OCI-LY1 (cell line): ENCODE data around the gene ANKS3.

Experiments used
- H2AFZ ChIP-seq: fragments of 200-600 bp; sonication (generic), shearing (Covaris generic); 2 replicates; pipeline ENCODE4 v1.6.0; 2014; ENCODE audit warnings: antibody characterized with exemption, mild to moderate bottlenecking, low read length
- H3F3A ChIP-seq: fragments of 200-600 bp; sonication (generic), shearing (Covaris generic); 2 replicates; pipeline ENCODE4 v1.6.0; 2014; ENCODE audit warnings: mild to moderate bottlenecking, antibody characterized with exemption, low read length, moderate library complexity; ENCODE audit not compliant: insufficient read depth
- H3K27ac ChIP-seq: fragments of 200-600 bp; sonication (generic); 2 replicates; pipeline ENCODE4 v1.5.1; 2014; ENCODE audit warnings: low read length, mixed run types, mild to moderate bottlenecking, low read depth; ENCODE audit not compliant: poor library complexity, severe bottlenecking
- H3K27me3 ChIP-seq: fragments of 200-600 bp; sonication (generic); 2 replicates; pipeline ENCODE4 v1.6.0; 2014; ENCODE audit warnings: antibody characterized with exemption, mild to moderate bottlenecking, low read length, moderate library complexity; ENCODE audit not compliant: insufficient read depth
- H3K36me3 ChIP-seq: fragments of 200-600 bp; sonication (generic); 2 replicates; pipeline ENCODE4 v1.6.1; 2014; ENCODE audit warnings: mild to moderate bottlenecking, antibody characterized with exemption, low read length, moderate library complexity, mixed read lengths; ENCODE audit not compliant: insufficient read depth
- H3K4me1 ChIP-seq: fragments of 200-600 bp; sonication (generic); 2 replicates; pipeline ENCODE4 v1.5.1; 2014; ENCODE audit warnings: mild to moderate bottlenecking, low read length, moderate library complexity; ENCODE audit not compliant: insufficient read depth, severe bottlenecking
- H3K4me2 ChIP-seq: fragments of 200-600 bp; sonication (generic), shearing (Covaris generic); 2 replicates; pipeline ENCODE4 v1.6.1; 2014; ENCODE audit warnings: low read length
- H3K4me3 ChIP-seq: fragments of 200-600 bp; sonication (generic); 2 replicates; pipeline ENCODE4 v1.5.1; 2014; ENCODE audit warnings: low read length, low read depth, mild to moderate bottlenecking, mixed read lengths; ENCODE audit not compliant: poor library complexity, severe bottlenecking
- H3K79me2 ChIP-seq: fragments of 200-600 bp; shearing (Covaris generic); 2 replicates; pipeline ENCODE4 v1.6.1; 2016; ENCODE audit warnings: mixed run types, low read length, mixed read lengths; ENCODE audit not compliant: insufficient read depth
- H3K9ac ChIP-seq: fragments of 200-600 bp; sonication (generic), shearing (Covaris generic); 2 replicates; pipeline ENCODE4 v1.6.1; 2014; ENCODE audit warnings: mild to moderate bottlenecking, low read length, mixed read lengths
- H3K9me2 ChIP-seq: fragments of 200-600 bp; sonication (generic), shearing (Covaris generic); 2 replicates; pipeline ENCODE4 v1.6.1; 2014; ENCODE audit warnings: low read depth, mild to moderate bottlenecking, low read length, mixed read lengths
- H3K9me3 ChIP-seq: fragments of 200-600 bp; shearing (Covaris generic); 2 replicates; pipeline ENCODE4 v1.6.1; 2014; ENCODE audit warnings: low read length, mixed read lengths
- H4K20me1 ChIP-seq: fragments of 200-600 bp; sonication (generic), shearing (Covaris generic); 2 replicates; pipeline ENCODE4 v1.6.0; 2016; ENCODE audit warnings: mild to moderate bottlenecking, low read length; ENCODE audit not compliant: insufficient read depth
- EZH2 ChIP-seq: fragments of 200-600 bp; sonication (generic), shearing (Covaris generic); IDR thresholded peaks from 2 replicates; pipeline ENCODE4 v1.8.0; 2017; ENCODE audit warnings: borderline replicate concordance, mixed run types, mild to moderate bottlenecking, antibody characterized with exemption, low read length, moderate library complexity, mixed read lengths
- TF ChIP-seq, protein P1 (sequence below): fragments of 200-600 bp; sonication (generic), shearing (Covaris generic); IDR thresholded peaks from 2 replicates; pipeline ENCODE4 v1.5.1; 2017; ENCODE audit warnings: mild to moderate bottlenecking, antibody characterized with exemption, low read length, moderate library complexity, mixed read lengths

Gene ANKS3

GRCh38 chr16:4688674-4689045 is 45.4 kb downstream of the ANKS3 start:
- Histone ChIP-seq H3K9ac (no peak overlapping the region), H3K4me2 (no peak overlapping the region), H3F3A (no peaks in the 10 kb centered on the region; the same call in 1 of the 2 replicates), H3K9me3 (no peaks in the 10 kb centered on the region), H3K4me1 (peaks cover 9% of the 10 kb centered on the region), H3K27ac (no peak overlapping the region), H3K9me2 (no peaks in the 10 kb centered on the region), H2AFZ (no peak overlapping the region), H3K36me3 (peaks cover 15% of the 10 kb centered on the region; the same call in 1 of the 2 replicates), H3K27me3 (no peaks in the 10 kb centered on the region), H3K79me2 (no peaks in the 10 kb centered on the region), H3K4me3 (no peak overlapping the region), H4K20me1 (no peaks in the 10 kb centered on the region)
- no peak for TF ChIP-seq EZH2
- TF ChIP-seq, protein P1, sequence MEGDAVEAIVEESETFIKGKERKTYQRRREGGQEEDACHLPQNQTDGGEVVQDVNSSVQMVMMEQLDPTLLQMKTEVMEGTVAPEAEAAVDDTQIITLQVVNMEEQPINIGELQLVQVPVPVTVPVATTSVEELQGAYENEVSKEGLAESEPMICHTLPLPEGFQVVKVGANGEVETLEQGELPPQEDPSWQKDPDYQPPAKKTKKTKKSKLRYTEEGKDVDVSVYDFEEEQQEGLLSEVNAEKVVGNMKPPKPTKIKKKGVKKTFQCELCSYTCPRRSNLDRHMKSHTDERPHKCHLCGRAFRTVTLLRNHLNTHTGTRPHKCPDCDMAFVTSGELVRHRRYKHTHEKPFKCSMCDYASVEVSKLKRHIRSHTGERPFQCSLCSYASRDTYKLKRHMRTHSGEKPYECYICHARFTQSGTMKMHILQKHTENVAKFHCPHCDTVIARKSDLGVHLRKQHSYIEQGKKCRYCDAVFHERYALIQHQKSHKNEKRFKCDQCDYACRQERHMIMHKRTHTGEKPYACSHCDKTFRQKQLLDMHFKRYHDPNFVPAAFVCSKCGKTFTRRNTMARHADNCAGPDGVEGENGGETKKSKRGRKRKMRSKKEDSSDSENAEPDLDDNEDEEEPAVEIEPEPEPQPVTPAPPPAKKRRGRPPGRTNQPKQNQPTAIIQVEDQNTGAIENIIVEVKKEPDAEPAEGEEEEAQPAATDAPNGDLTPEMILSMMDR = no peak

- Histone ChIP-seq H3K27me3 (no peaks in the 10 kb centered on the region), H3K4me1 (peaks cover 8% of the 10 kb centered on the region)
These were observed 46.0 kb downstream of the ANKS3 start for GRCh38 chr16:4687946-4688673.

DNA sequence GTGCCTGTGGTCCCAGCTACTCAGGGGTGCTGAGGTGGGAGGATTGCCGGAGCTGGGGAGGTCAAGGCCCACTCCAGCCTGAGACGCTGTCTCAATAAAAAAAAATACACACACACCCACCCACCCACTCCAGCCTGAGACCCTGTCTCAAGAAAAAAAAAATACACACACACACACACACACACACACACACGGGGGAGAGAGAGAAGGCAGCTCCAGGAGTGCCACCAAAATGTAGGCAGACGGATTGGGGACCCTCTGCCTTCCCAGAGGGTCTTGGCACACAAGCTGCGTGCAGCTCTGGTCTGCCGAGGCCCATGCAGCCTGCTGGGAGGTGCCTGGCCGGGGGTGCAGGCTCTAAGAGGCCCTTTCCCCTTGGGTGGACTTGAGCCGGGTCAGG is 46.7 kb downstream of the ANKS3 start:
- Histone ChIP-seq H3K4me2 (no peak overlapping the region), H3K4me1 (peaks cover 1% of the 10 kb centered on the region), H3K27ac (no peak overlapping the region), H3K27me3 (no peaks in the 10 kb centered on the region), H3K9me3 (no peaks in the 10 kb centered on the region), H3K9me2 (no peaks in the 10 kb centered on the region), H4K20me1 (no peaks in the 10 kb centered on the region), H3K9ac (no peak overlapping the region), H3K36me3 (peaks cover 27% of the 10 kb centered on the region), H3K4me3 (no peak overlapping the region), H2AFZ (no peak overlapping the region), H3K79me2 (no peaks in the 10 kb centered on the region), H3F3A (no peaks in the 10 kb centered on the region; the same call in 1 of the 2 replicates)
- TF ChIP-seq EZH2 = no peak
- TF ChIP-seq, protein P1 = no peak

More at GRCh38 chr16:4687946-4688673, 46.0 kb downstream of the ANKS3 start:
- Histone ChIP-seq H3K9ac (no peak overlapping the region), H3K4me2 (no peak overlapping the region), H3K27ac (no peak overlapping the region), H3K9me3 (no peaks in the 10 kb centered on the region), H4K20me1 (no peaks in the 10 kb centered on the region), H3K79me2 (no peaks in the 10 kb centered on the region), H3K36me3 (peaks cover 20% of the 10 kb centered on the region; the same call in 1 of the 2 replicates), H2AFZ (no peak overlapping the region), H3K9me2 (no peaks in the 10 kb centered on the region), H3K4me3 (no peak overlapping the region), H3F3A (no peaks in the 10 kb centered on the region; the same call in 1 of the 2 replicates)
- TF ChIP-seq EZH2 = no peak
- TF ChIP-seq, protein P1 = no peak
